ENCODE data around the gene PRDM16.

DNA sequence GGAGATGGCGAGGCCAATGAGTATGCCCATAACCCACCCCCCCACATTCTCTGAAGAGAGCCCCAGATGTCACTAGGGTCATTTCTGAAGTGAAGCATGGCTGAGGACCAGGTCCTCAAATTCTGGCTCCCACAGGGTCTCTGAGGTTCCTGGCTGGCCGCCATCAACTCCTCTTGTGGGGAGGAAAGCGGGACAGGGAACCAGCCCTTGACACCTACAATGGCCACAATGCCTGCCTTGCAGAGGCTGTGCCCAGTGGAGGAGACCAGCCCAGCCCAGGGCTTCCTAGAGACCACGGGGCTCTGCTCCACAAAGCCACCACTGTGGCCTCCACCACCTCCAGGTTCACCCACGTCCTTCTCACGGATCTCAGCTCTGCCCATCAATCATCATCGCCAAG, 265.4 kb downstream of the PRDM16 start:
- TF ChIP-seq EZH2phosphoT487 (IDR thresholded peaks at IDR 0.05; ENCODE audit: borderline replicate concordance, low read depth) (no peak), SIN3A (IDR thresholded peaks at IDR 0.05; ENCODE audit: borderline replicate concordance, low read depth, low read length) (no peak), POLR2AphosphoS5 (IDR thresholded peaks at IDR 0.05; ENCODE audit: low read depth, low read length) (no peak), FOXJ3 (CRISPR knock-in tag; IDR thresholded peaks at IDR 0.05) (no peak), NRF1 (IDR thresholded peaks at IDR 0.05; ENCODE audit: low read depth, low read length) (no peak), RXRA (IDR thresholded peaks at IDR 0.05; ENCODE audit: borderline replicate concordance, low read depth) (no peak), YY1 (IDR thresholded peaks at IDR 0.05; ENCODE audit: low read depth) (no peak), GABPA (IDR thresholded peaks at IDR 0.05; ENCODE audit: low read depth) (no peak), RAD21 (IDR thresholded peaks at IDR 0.05; ENCODE audit: low read length) (no peak)
- TF ChIP-seq, protein P1, sequence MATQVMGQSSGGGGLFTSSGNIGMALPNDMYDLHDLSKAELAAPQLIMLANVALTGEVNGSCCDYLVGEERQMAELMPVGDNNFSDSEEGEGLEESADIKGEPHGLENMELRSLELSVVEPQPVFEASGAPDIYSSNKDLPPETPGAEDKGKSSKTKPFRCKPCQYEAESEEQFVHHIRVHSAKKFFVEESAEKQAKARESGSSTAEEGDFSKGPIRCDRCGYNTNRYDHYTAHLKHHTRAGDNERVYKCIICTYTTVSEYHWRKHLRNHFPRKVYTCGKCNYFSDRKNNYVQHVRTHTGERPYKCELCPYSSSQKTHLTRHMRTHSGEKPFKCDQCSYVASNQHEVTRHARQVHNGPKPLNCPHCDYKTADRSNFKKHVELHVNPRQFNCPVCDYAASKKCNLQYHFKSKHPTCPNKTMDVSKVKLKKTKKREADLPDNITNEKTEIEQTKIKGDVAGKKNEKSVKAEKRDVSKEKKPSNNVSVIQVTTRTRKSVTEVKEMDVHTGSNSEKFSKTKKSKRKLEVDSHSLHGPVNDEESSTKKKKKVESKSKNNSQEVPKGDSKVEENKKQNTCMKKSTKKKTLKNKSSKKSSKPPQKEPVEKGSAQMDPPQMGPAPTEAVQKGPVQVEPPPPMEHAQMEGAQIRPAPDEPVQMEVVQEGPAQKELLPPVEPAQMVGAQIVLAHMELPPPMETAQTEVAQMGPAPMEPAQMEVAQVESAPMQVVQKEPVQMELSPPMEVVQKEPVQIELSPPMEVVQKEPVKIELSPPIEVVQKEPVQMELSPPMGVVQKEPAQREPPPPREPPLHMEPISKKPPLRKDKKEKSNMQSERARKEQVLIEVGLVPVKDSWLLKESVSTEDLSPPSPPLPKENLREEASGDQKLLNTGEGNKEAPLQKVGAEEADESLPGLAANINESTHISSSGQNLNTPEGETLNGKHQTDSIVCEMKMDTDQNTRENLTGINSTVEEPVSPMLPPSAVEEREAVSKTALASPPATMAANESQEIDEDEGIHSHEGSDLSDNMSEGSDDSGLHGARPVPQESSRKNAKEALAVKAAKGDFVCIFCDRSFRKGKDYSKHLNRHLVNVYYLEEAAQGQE (IDR thresholded peaks at IDR 0.05; ENCODE audit: low read depth, low read length) = no peak
- TF ChIP-seq, protein P2, sequence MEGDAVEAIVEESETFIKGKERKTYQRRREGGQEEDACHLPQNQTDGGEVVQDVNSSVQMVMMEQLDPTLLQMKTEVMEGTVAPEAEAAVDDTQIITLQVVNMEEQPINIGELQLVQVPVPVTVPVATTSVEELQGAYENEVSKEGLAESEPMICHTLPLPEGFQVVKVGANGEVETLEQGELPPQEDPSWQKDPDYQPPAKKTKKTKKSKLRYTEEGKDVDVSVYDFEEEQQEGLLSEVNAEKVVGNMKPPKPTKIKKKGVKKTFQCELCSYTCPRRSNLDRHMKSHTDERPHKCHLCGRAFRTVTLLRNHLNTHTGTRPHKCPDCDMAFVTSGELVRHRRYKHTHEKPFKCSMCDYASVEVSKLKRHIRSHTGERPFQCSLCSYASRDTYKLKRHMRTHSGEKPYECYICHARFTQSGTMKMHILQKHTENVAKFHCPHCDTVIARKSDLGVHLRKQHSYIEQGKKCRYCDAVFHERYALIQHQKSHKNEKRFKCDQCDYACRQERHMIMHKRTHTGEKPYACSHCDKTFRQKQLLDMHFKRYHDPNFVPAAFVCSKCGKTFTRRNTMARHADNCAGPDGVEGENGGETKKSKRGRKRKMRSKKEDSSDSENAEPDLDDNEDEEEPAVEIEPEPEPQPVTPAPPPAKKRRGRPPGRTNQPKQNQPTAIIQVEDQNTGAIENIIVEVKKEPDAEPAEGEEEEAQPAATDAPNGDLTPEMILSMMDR (IDR thresholded peaks at IDR 0.05) = no peak
- TF ChIP-seq, protein P3, sequence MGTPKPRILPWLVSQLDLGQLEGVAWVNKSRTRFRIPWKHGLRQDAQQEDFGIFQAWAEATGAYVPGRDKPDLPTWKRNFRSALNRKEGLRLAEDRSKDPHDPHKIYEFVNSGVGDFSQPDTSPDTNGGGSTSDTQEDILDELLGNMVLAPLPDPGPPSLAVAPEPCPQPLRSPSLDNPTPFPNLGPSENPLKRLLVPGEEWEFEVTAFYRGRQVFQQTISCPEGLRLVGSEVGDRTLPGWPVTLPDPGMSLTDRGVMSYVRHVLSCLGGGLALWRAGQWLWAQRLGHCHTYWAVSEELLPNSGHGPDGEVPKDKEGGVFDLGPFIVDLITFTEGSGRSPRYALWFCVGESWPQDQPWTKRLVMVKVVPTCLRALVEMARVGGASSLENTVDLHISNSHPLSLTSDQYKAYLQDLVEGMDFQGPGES (IDR thresholded peaks at IDR 0.05; ENCODE audit: low read depth, low read length) = no peak

Measured in SK-N-SH (cell line).